OCI-LY3 (cell line): ENCODE data around the gene NEDD4L.

Experiments used
- CTCF ChIP-seq: fragments of 200-600, 300-600 bp; sonication (generic); IDR thresholded peaks from 2 replicates; pipeline ENCODE4 v1.5.1; 2014; ENCODE audit warnings: antibody characterized with exemption, low read length, low read depth
- EZH2phosphoT487 ChIP-seq: fragments of 200-600 bp; shearing (Covaris generic); IDR thresholded peaks from 2 replicates; pipeline ENCODE4 v1.6.1; 2018; ENCODE audit warnings: antibody characterized with exemption, mixed run types, low read depth

DNA sequence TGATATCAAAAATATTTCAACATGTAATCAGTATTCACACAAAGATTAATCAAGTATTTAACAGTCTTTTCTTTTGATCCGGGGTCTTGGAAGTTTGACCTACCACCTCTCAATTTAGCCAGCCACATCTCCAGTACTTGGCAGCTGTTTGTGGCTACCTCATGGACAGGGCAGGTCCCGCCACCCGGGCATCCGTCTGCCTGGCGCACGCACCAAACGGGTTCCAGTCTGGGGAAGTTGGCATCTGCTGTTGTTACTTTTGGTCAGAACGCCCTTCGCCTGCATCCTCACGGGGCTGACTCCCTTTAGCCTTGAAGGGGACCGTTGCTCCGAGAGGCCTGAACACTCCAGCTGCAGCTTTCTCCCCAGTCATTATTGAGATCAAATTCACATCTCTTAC is 81.7 kb downstream of the NEDD4L start:
- TF ChIP-seq CTCF: no peak
- TF ChIP-seq EZH2phosphoT487: no peak
